NT2/D1 (cell line): ENCODE results near the gene SPTBN5.
A peak's percentile ranks its signal among the peaks of the same experiment; 100 is the strongest.

Experiments used
- DNase-seq: peaks from one replicate; pipeline ENCODE4 v3.0.0-alpha.2; 2011; ENCODE audit warnings: low read depth, low spot score
- H3K27me3 ChIP-seq: 2 replicates; pipeline ENCODE4 v1.6.0; 2011; ENCODE audit warnings: mild to moderate bottlenecking; ENCODE audit not compliant: insufficient read length, insufficient read depth
- H3K36me3 ChIP-seq: 2 replicates; pipeline ENCODE4 v1.6.1; 2011; ENCODE audit warnings: mild to moderate bottlenecking, low read length, mixed read lengths; ENCODE audit not compliant: insufficient read depth, insufficient read length
- H3K4me1 ChIP-seq: 2 replicates; pipeline ENCODE4 v1.5.1; 2011; ENCODE audit not compliant: insufficient read depth, insufficient read length
- H3K4me3 ChIP-seq: 2 replicates; pipeline ENCODE4 v1.5.1; 2011; ENCODE audit warnings: low read depth; ENCODE audit not compliant: insufficient read length
- H3K9ac ChIP-seq: 2 replicates; pipeline ENCODE4 v1.6.0; 2011; ENCODE audit warnings: low read depth; ENCODE audit not compliant: insufficient read length
- H3K9me3 ChIP-seq: 2 replicates; pipeline ENCODE4 v1.5.1; 2011; ENCODE audit warnings: mild to moderate bottlenecking, low read length; ENCODE audit not compliant: insufficient read depth
- SUZ12 ChIP-seq: IDR thresholded peaks from 2 replicates; pipeline ENCODE4 v1.6.1; 2011; ENCODE audit not compliant: insufficient read length, insufficient read depth; ENCODE audit errors: extremely low read depth
- YY1 ChIP-seq: IDR thresholded peaks from 2 replicates; pipeline ENCODE4 v1.6.1; 2011; ENCODE audit not compliant: insufficient read length, insufficient read depth
- ZNF274 ChIP-seq: IDR thresholded peaks from 2 replicates; pipeline ENCODE4 v1.6.1; 2011; ENCODE audit warnings: mild to moderate bottlenecking, low read depth, low read length

SPTBN5 gene

DNA sequence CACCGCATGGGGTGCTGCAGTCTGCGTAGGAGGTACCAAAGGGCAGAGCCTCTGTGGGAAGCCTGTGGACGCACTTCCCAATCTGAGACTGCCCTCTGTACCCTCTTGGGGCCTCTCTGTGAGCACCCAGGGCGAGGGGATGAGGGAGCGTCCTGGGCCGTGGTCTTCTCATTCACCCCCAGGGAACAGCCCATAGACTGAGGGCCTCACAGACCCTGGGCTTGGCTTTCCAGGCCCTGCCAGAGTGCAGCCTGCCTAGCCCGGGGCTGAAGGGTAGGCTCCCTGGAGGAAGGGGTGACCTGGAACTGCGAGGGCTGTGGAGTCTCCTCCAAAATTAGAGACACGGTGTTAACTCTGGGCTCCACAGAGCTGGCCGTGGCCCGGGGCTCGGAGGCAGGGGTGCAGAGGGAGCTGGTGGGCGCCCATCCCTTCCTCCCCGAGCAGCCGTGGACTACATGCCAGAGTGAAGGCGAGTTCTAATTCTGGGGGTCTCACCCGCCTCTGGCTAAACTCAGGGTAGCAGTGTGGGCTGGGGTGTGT, 468 bp upstream of the SPTBN5 start:
- peak overlapping the region; percentile 67 for H3K9ac ChIP-seq
- no peak for DNase-seq

DNA sequence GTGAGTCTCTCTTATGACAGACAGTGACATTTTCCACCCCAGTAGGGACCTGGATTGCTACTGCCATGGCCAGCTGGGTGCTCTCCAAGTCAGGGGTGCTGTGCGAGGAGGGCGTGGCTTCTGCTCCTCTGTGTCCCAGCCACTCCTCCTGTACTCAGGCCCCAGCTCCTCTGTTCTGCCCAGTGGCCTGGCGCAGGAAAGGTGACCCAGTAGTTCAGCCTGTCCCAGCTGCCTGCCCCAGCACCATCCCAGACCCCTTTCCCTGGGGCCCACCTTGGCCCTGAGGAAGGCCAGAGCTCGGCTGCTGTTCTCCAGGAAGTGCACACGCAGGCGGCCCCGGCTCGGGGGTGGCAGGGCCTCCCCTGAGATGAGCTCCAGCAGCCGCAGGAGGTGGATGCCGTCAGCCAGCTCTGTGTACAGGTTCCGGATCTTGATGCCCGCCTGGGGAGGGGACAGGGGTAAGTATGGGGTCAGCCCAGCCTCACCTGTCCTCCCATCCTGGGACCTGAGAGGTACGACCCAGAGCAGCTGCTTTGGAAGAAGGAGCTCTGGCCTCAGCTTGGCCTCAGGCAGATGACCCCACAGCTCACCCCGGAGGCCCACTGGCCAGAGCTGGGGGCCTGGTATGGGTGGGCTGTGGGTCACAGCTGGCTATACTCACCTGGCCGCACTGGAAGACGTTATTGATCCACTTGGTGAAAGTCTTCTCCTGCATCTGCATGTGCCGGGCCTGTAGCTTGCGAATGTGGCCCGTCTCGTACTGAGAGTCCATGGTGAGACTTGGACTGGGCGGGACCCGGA, 1.0 kb downstream of the SPTBN5 start:
- Histone ChIP-seq H3K4me3 (no peak overlapping the region), H3K4me1 (peaks cover 33% of the 10 kb centered on the region), H3K9me3 (no peaks in the 10 kb centered on the region), H3K9ac (no peak overlapping the region), H3K36me3 (no peaks in the 10 kb centered on the region), H3K27me3 (no peaks in the 10 kb centered on the region)
- TF ChIP-seq ZNF274: no peak
- no peak for TF ChIP-seq SUZ12
- TF ChIP-seq YY1: no peak
- no peak for DNase-seq

More for the DNA sequence above, 468 bp upstream of the SPTBN5 start:
- no peaks in the 10 kb centered on the region for H3K9me3 ChIP-seq
- H3K36me3 ChIP-seq: peaks cover 6% of the 10 kb centered on the region
- no peak for TF ChIP-seq YY1
- no peak for TF ChIP-seq ZNF274
- peaks cover 33% of the 10 kb centered on the region for H3K4me1 ChIP-seq
- H3K27me3 ChIP-seq: no peaks in the 10 kb centered on the region
- no peak overlapping the region for H3K4me3 ChIP-seq

- H3K27me3 ChIP-seq: no peaks in the 10 kb centered on the region
- no peaks in the 10 kb centered on the region for H3K9me3 ChIP-seq
- H3K9ac ChIP-seq: no peak overlapping the region
- no peak overlapping the region for H3K4me3 ChIP-seq
- H3K36me3 ChIP-seq: no peaks in the 10 kb centered on the region
- TF ChIP-seq YY1: no peak
- no peak for TF ChIP-seq SUZ12
- no peak for TF ChIP-seq ZNF274
- DNase-seq: no peak
- H3K4me1 ChIP-seq: peaks cover 30% of the 10 kb centered on the region
Measured at GRCh38 chr15:41891946-41892345, 1.9 kb downstream of the SPTBN5 start.

DNA sequence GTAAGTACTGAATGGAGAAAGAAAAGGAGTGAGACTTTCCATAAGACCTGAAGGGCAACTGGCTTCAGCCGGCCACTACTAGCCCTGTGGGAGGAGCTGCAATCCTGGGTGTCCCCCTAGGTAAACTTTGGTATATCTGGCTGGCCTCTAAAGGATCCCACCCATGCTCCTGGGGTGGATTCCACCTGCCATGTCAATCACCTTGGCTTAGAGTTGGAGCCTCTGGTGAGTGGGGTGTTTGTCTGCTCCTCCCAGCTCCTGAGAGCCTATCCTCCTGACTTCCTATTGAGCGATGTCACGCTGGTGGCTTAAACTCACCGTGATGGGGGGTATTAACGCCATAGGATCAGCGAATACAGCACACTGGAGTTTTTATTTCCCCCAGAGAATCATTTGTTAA, 2.6 kb downstream of the SPTBN5 start:
- no peaks in the 10 kb centered on the region for H3K27me3 ChIP-seq
- no peaks in the 10 kb centered on the region for H3K36me3 ChIP-seq
- no peak overlapping the region for H3K4me3 ChIP-seq
- no peak for TF ChIP-seq ZNF274
- no peak for TF ChIP-seq YY1
- TF ChIP-seq SUZ12: no peak
- no peak overlapping the region for H3K9ac ChIP-seq
- peaks cover 27% of the 10 kb centered on the region for H3K4me1 ChIP-seq
- no peaks in the 10 kb centered on the region for H3K9me3 ChIP-seq
- no peak for DNase-seq

- no peaks in the 10 kb centered on the region for H3K27me3 ChIP-seq
- TF ChIP-seq YY1: no peak
- no peak for TF ChIP-seq ZNF274
- no peak for TF ChIP-seq SUZ12
- H3K9ac ChIP-seq: no peak overlapping the region
- peaks cover 25% of the 10 kb centered on the region for H3K4me1 ChIP-seq
- DNase-seq: no peak
- no peak overlapping the region for H3K4me3 ChIP-seq
- no peaks in the 10 kb centered on the region for H3K36me3 ChIP-seq
- H3K9me3 ChIP-seq: no peaks in the 10 kb centered on the region
Measured at GRCh38 chr15:41890050-41890690, 3.7 kb downstream of the SPTBN5 start.

DNA sequence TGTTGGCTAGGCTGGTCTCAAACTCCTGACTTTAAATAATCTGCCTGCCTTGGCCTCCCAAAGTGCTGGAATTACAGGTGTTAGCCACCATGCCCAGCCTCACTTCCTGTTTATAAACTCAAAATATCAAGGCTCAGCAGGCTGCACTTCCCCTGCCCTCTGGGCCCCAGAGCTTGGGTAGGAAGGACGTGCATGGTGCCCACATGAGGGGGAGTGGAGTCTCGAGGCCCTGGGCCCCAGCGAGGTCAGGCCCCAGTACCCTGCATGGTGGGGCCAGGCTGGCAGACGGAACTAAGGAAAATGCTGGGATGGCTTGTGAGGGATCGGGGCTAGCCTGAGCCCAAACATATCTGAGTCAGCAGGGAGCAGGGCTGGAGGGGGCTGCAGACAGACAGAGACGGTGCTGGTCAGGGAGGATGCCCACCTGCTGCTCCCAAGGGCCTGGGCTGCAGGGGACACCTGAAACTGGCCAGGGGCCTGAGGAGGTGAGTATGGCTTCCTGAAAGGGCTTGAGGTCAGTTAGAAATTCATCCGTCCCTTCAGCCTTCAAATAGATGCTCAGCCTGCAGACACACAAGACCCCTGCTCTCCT, 5.1 kb downstream of the SPTBN5 start:
- Histone ChIP-seq H3K27me3 (no peaks in the 10 kb centered on the region), H3K4me1 (peaks cover 13% of the 10 kb centered on the region), H3K9ac (no peak overlapping the region), H3K36me3 (no peaks in the 10 kb centered on the region), H3K9me3 (no peaks in the 10 kb centered on the region), H3K4me3 (no peak overlapping the region)
- TF ChIP-seq YY1 (no peak), ZNF274 (no peak), SUZ12 (no peak)
- no peak for DNase-seq

GRCh38 chr15:41887893-41888292, 6.0 kb downstream of the SPTBN5 start:
- Histone ChIP-seq H3K9me3 (no peaks in the 10 kb centered on the region), H3K9ac (no peak overlapping the region), H3K36me3 (no peaks in the 10 kb centered on the region), H3K27me3 (no peaks in the 10 kb centered on the region), H3K4me1 (peaks cover 12% of the 10 kb centered on the region), H3K4me3 (no peak overlapping the region)
- TF ChIP-seq ZNF274: no peak
- TF ChIP-seq SUZ12: no peak
- no peak for TF ChIP-seq YY1
- no peak for DNase-seq
